Measurements from ENCODE around the gene MGARP.

Gene MGARP

GRCh38 chr4:139243448-139244365 is 36.3 kb downstream of the MGARP start:
- DNase-seq, result peak; percentile 98

GRCh38 chr4:139242511-139243051 is 37.4 kb downstream of the MGARP start:
- DNase-seq, result peak; percentile 82

GRCh38 chr4:139241784-139242151 is 38.3 kb downstream of the MGARP start:
- no peak for DNase-seq

- no peak for DNase-seq
These were observed 38.8 kb downstream of the MGARP start for GRCh38 chr4:139241086-139241783.

- DNase-seq, result no peak
These were observed 40.8 kb downstream of the MGARP start for GRCh38 chr4:139239127-139239772.

- no peak for DNase-seq
These were observed 45.8 kb downstream of the MGARP start for GRCh38 chr4:139234253-139234652.

- DNase-seq, result peak; percentile 57
These were observed 50.4 kb downstream of the MGARP start for GRCh38 chr4:139229534-139230039.

GRCh38 chr4:139227729-139228404 is 52.2 kb downstream of the MGARP start:
- no peak for DNase-seq

- DNase-seq, result peak; percentile 57
These were observed 56.2 kb downstream of the MGARP start for GRCh38 chr4:139223682-139224317.

GRCh38 chr4:139222215-139222614 is 57.8 kb downstream of the MGARP start:
- DNase-seq, result no peak

GRCh38 chr4:139221687-139222086 is 58.3 kb downstream of the MGARP start:
- no peak for DNase-seq

- no peak for DNase-seq
These were observed 60.5 kb downstream of the MGARP start for GRCh38 chr4:139219450-139220055.

All from fibroblast of skin of right quadriceps (primary cell).